ENCODE results near the gene SELENOH. TPM values are rescaled to one million over a fixed set of nuclear protein-coding genes. Genes with fewer than 3 reads are reported as not detected.

SELENOH gene
- total RNA-seq, 1 donor from 2014 or later: 120 TPM

DNA sequence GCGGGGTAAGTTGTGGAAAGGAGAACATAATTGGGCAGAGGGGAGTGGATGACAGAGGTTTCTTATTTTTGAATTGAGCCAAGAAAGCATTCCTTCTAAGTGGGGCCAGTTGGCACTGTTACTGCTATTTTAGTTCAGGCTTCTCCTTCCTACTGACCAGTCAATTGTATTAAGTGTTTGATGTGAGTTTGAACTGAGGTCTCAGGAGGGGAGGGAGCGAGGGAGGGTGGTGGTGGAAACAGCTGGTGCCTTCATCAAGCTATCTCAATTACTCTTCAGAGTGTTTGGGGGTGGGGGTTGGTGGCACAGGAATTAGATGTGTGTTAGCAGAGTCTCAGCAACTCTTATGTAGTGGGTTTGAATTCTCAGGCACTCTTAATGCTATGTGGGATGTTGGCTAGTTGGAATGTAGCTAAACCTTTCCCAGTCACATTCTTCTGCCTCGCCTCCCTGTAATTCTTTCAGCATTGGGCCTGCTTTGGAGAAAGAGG is 34.8 kb downstream of the SELENOH start:
- DNase-seq (ENCODE audit: extremely low spot score in 2 of 2): no peak
- H3K27me3 ChIP-seq: no peaks in the 10 kb centered on the region
- no peaks in the 10 kb centered on the region for H3K9me3 ChIP-seq
- intact Hi-C loops (cut with DNase I): no loop called here
- no peak overlapping the region for H3K4me3 ChIP-seq
- no peaks in the 10 kb centered on the region for H3K36me3 ChIP-seq
- TF ChIP-seq POLR2AphosphoS5 (IDR thresholded peaks at IDR 0.05; ENCODE audit: insufficient read depth in 1 of 2, low read depth in 1 of 2): no peak
- TF ChIP-seq CTCF (IDR thresholded peaks at IDR 0.05): no peak
- no peak for TF ChIP-seq POLR2A (IDR thresholded peaks at IDR 0.05)
- peaks cover 99% of the 10 kb centered on the region for H3K4me1 ChIP-seq
- peak overlapping the region; percentile 88 for H3K27ac ChIP-seq

DNA sequence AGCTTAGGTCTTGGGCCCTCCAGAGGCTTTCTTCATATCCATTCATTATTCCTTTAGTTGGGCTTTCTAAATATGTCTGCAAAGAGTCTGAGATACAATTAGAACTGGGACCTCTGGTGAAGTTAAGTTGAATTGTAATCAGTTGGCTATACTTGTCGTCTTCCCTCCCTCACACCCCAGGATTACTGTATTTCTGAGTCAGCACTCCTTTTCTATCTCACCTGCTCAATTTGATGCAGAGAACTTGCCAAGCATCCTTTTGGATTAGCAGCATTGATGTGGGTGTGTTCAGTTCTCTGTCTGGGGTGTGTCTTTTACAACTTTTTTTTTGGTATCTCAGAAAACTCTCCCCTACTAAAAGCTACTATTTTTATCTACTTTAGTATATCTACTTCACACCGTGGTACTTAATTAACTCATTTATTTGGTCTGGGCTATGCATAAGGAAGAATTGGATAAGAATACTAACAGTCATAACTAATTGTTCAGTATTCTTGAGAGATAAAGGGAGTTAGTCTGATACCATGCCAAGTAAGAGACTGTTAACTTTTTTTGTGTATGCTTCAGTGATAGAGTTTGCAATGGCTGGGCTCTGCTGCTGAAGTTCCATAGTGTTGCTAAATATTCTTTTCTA is 35.4 kb downstream of the SELENOH start:
- TF ChIP-seq POLR2AphosphoS5 (IDR thresholded peaks at IDR 0.05; ENCODE audit: insufficient read depth in 1 of 2, low read depth in 1 of 2) (peak in 1 of 2 donors; percentile 14), POLR2A (IDR thresholded peaks at IDR 0.05) (no peak)
- H3K36me3 ChIP-seq: no peaks in the 10 kb centered on the region
- peak overlapping the region; percentile 88 for H3K27ac ChIP-seq
- H3K27me3 ChIP-seq: no peaks in the 10 kb centered on the region
- peaks cover 100% of the 10 kb centered on the region for H3K4me1 ChIP-seq
- H3K9me3 ChIP-seq: no peaks in the 10 kb centered on the region
- intact Hi-C loops (cut with DNase I): no loop called here
- no peak overlapping the region for H3K4me3 ChIP-seq
- no peak for DNase-seq (ENCODE audit: extremely low spot score in 2 of 2)

- intact Hi-C loops (cut with DNase I): no loop called here
- no peak for DNase-seq (ENCODE audit: extremely low spot score in 2 of 2)
- H3K36me3 ChIP-seq: no peaks in the 10 kb centered on the region
- peak overlapping the region; percentile 88 for H3K27ac ChIP-seq
- H3K9me3 ChIP-seq: no peaks in the 10 kb centered on the region
- no peak for TF ChIP-seq POLR2AphosphoS5 (IDR thresholded peaks at IDR 0.05; ENCODE audit: insufficient read depth in 1 of 2, low read depth in 1 of 2)
- no peak for TF ChIP-seq CTCF (IDR thresholded peaks at IDR 0.05)
- no peak for TF ChIP-seq POLR2A (IDR thresholded peaks at IDR 0.05)
- H3K4me3 ChIP-seq: peak overlapping the region; percentile 11 to 21
- no peaks in the 10 kb centered on the region for H3K27me3 ChIP-seq
- peaks cover 99% of the 10 kb centered on the region for H3K4me1 ChIP-seq
These were observed 36.7 kb downstream of the SELENOH start for GRCh38 chr11:57777969-57778317.

DNA sequence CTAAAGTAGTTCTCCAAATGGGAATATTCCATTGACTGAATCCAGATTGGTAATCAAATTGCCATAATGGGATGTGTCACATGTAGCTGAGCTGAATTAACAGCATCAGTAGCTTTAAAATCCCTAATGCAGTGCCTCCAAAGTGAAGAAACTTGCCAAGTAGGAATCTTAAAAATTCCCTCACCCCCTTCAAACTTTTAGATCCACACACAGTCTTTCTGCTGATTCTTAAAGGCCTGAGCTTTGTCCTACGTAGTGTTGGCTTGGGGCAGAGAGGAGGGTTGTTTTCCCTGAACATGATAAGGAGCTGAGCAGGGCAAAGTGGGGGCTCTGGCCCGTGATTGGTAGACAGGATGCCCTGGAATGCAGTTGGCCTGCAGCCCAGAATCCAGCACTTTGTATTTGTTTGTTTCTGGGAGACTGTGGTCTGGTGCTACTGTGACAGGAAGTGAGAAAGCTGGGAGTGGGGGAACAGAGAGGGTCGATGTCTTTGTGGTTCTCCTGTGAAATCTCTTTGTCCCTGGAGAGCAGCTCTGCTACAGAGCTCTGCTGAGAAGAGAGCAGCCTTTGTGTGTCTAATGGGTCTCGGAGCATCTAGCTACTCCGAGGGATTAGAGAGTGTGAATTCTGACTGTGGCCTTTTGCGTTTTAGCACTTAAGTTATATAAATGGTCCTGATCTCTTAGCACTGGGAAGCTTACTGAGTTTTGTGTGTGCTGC is 37.2 kb downstream of the SELENOH start:
- peak overlapping the region; percentile 11 to 21 for H3K4me3 ChIP-seq
- H3K36me3 ChIP-seq: no peaks in the 10 kb centered on the region
- H3K9me3 ChIP-seq: no peaks in the 10 kb centered on the region
- peak in 1 of 2 donors; percentile 90 for DNase-seq (ENCODE audit: extremely low spot score in 2 of 2)
- H3K27me3 ChIP-seq: no peaks in the 10 kb centered on the region
- intact Hi-C loops (cut with DNase I): no loop called here
- TF ChIP-seq POLR2AphosphoS5 (IDR thresholded peaks at IDR 0.05; ENCODE audit: insufficient read depth in 1 of 2, low read depth in 1 of 2) (peak in 1 of 2 donors; percentile 60), CTCF (IDR thresholded peaks at IDR 0.05) (no peak)
- peaks cover 97% of the 10 kb centered on the region for H3K4me1 ChIP-seq
- H3K27ac ChIP-seq: peak overlapping the region; percentile 88

GRCh38 chr11:57779276-57779675 is 38.0 kb downstream of the SELENOH start:
- TF ChIP-seq CTCF (IDR thresholded peaks at IDR 0.05) (no peak), POLR2A (IDR thresholded peaks at IDR 0.05) (no peak), POLR2AphosphoS5 (IDR thresholded peaks at IDR 0.05; ENCODE audit: insufficient read depth in 1 of 2, low read depth in 1 of 2) (no peak)
- no peaks in the 10 kb centered on the region for H3K9me3 ChIP-seq
- intact Hi-C loops (cut with DNase I): no loop called here
- H3K27ac ChIP-seq: peak overlapping the region; percentile 88
- peak overlapping the region; percentile 11 to 21 for H3K4me3 ChIP-seq
- DNase-seq (ENCODE audit: extremely low spot score in 2 of 2): no peak
- no peaks in the 10 kb centered on the region for H3K36me3 ChIP-seq
- H3K4me1 ChIP-seq: peaks cover 97% of the 10 kb centered on the region
- no peaks in the 10 kb centered on the region for H3K27me3 ChIP-seq
